Renal cortex interstitium (tissue), 11 donors: ENCODE results near the gene ZNF44. TPM values are rescaled to one million over a fixed set of nuclear protein-coding genes. Genes with fewer than 3 reads are reported as not detected.
A peak's percentile ranks its signal among the peaks of the same experiment; 100 is the strongest.

Source experiments
- DNase-seq, 11 donors: peaks; one replicate each; pipeline ENCODE4 v3.0.0-alpha.2; 2013; ENCODE audit warnings: low read depth in 9 of 11, low spot score in 4 of 11; ENCODE audit errors: extremely low read depth in 1 of 11
- polyA plus RNA-seq, 3 donors: library from polyadenylated mRNA; unstranded; fragments of 120-200 nt; gene quantifications; one replicate each; pipeline ENCODE4 v1.2.1, GENCODE V29; 2013; ENCODE audit not compliant: insufficient read length in 3 of 3

ZNF44 gene
- polyA plus RNA-seq, 3 donors: 44.3 to 56.0 (median 52.8) TPM

DNA sequence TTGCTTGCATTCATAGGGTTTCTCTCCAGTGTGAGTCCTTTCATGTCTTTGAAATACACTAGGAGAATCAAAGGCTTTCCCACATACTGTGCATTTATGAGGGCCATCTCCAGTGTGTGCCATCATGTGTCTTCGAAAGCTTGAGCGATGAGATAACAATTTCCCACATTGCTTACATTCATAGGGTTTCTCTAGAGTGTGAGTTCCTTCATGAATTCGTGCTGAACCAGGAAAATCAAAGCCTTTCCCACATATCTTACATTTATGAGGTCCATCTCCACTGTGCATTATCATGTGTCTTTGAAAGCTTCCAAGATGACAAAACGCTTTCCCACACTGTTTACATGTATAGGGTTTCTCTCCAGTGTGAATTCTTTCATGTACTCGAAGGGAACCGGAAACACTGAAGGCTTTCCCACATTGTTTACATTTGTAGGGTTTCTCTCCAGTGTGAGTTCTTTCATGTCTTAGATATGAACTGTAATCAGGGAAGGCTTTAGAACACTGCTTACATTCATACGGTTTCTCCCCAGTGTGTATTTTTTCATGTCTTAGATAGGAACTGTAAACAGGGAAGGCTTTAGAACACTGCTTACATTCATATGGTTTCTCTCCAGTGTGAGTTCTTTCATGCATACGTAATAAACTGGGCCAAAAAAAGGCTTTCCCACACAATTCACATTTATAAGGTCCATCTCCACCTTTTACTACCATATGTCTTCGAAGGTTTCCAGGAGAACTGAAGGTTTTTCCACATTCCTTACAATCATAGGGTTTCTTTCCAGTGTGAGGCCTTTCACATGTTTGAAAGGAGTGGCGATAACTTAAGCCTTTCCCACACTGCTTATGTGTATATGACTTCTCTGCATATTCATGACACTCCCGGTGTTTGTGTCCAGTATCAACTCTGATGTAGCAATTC, 21.4 kb downstream of the ZNF44 start:
- no peak for DNase-seq

DNA sequence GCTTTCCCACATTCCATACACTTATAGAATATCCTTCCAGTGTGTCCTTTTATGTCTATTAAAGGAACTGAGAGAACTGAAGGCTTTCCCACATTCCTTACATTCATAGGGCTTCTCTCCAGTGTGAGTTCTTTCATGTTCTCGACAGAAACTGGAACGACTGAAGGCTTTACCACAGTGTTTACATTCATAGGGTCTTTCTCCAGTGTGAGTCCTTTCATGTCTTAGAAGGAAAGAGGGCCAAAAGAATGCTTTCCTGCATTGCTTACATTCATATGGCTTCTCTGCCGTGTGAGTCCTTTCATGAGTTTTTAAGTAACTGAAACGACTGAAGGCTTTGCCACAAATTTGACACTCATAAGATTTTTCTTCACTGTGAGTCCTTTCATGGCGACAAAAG, 22.3 kb downstream of the ZNF44 start:
- no peak for DNase-seq

DNA sequence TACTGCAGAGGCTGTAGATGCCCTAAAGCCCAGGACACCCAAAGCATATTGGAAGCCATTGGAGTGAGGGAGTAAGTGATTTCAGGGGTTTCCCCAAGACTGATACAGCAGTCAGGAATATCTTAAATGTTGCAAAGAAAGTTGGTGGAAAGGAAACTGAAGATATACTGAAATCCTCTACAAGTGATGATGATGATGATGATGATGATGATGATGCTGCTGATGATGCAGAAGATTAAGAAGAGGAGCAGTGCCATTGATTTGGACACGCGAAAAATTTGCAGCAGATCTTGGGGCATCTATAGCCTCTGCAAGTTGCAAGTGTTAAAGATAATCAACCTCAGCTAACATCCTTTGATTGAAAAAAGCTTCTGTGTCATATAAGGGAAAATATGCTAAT, 23.8 kb downstream of the ZNF44 start:
- DNase-seq: no peak

DNA sequence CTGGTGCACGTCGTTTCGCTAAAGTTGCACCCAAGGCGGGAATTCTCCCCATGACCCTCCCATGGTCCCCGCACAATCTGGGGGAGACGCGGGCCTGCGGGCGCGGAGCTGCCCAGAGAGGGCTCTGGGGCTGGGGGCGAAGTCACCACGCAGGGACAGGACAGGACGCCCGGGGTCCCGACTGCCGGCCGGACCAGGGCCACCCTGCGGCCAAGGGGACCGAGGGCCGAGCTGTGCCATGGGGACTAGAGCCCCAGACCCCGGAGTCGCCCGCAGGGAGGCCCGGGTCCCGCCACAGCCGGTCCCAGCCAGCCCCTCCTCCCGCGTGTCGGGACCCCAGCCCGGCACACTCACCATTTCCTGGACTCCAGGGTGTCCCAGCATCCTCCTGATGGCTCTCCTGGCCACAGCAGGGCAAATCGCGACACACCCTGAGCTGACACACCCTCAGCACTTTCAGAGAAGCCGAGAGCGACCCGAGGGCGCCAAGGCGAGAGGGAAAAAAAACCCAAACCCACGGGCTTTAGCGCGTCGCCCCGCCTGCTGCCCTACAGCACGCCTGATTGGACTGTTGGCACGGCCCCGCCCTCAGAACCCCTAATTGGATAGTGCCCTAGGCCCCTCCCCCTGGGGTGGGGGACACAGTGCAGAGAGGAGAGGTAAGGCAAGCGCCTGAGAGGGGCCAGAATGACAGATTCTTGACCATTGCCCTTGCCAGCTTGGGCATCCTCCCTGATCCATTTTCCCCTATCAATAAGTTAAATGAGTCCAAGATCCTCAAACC, 28.6 kb downstream of the ZNF44 start:
- no peak for DNase-seq

DNA sequence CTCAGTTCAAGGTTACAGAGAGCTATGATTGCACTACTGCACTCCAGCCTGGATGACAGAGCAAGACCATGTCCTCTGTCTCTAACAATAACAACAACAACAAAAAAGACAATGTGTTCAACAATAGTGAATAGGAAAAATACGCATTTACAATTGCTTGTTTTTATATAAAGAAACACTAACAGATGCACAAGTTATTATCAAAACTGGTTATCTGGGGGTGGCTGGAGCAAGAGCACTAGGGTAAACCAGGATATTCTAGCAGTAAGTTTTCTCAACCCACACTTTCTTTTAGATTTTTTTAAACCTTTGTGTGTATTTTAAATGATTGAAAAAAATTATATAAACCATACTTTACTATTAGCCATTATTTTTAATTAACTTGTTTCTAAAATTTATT, 33.1 kb downstream of the ZNF44 start:
- no peak for DNase-seq

DNA sequence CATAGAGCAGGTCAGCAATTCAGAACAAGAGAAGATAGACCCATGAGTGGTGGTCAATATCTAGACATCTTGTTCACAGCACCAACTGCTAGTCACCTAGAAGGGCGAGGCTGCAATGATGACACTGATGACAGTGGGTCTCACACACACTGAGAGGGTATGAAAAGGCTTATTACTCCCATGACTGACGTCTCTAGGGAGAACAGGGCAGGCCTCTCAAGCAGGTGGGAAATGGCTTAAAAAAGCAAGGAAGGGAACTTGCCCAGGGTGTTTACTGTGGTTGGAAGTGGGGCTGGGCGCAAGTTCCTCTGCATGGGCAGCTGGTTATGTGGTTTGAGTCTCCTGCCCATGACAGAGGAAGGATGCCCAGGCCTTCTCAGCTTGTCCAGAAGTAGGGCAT, 33.8 kb downstream of the ZNF44 start:
- DNase-seq: no peak

DNA sequence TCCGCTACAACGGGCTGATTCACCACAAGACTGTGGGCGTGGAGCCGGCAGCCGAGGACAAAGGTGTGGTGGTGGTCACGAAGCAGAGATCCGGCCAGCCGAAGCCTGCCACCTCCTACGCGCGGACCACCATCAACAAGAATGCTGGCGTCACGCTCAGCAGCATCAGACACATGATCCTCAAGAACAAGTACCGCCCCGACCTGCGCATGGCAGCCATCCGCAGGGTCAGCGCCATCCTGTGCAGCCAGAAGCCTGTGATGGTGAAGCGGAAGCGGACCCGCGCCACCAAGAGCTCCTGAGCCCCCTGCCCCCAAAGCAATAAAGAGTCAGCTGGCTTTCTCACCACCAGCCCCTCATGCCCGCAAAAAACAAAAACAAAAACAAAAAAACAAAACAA, 34.4 kb downstream of the ZNF44 start:
- no peak for DNase-seq

DNA sequence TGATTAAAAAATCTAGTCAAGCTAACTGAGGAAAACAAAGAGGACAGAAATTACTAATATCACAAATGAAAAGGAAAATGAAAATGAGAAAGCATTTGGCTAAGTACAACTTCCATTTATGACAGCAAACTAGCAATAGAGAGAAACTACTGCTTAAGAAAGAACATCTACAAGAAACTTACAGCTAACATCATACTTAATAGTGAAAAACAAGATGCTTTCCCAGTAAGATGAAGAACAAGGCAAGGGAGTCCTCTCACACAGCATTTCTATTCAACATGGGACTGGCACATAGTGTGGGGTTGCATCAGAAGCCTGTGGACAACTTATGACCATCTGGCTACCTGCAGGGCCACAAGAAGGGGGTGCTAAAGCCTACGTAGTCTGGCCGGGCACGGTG, 39.3 kb downstream of the ZNF44 start:
- DNase-seq: no peak

DNA sequence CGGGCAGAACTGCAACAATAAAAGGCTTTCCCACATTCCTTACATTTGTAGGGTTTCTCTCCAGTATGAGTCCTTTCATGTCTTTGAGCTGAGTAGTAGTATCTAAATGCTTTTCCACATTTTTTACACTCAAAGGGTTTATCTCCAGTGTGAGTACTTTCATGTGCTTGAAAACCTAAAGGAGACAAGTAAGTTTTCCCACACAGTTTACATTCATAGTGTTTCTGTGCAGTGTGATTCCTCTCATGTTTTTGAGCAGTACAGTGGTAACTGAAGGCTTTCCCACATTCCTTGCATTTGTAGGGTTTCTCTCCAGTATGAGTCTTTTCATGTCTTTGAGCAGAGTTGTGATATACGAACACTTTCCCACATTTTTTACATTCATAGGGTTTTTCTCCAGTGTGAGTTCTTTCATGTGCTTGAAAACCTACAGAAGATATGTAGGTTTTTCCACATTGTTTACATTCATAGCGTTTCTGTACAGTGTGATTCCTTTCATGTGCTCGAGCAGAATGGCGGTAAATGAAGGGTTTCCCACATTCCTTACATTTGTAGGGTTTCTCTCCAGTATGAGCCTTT, 47.0 kb downstream of the ZNF44 start:
- no peak for DNase-seq

DNA sequence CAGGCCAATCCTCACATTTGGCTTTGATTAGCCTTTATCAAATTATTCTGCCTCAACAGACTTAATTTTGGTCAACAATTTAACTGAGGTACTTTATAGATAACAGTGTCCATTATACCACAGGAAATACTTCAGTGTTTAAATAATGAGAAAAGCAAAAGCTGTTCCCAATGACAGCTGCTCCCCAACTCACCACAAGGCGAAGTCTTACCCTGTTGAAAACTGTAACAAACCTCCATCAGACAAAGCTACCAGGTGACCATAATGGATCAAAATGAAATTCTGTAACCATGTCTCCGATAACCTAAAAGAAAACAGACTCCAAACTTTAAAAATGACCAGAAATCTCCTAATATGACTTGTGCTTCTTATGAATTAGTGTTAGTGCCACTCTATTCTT, 50.3 kb downstream of the ZNF44 start:
- no peak for DNase-seq

DNA sequence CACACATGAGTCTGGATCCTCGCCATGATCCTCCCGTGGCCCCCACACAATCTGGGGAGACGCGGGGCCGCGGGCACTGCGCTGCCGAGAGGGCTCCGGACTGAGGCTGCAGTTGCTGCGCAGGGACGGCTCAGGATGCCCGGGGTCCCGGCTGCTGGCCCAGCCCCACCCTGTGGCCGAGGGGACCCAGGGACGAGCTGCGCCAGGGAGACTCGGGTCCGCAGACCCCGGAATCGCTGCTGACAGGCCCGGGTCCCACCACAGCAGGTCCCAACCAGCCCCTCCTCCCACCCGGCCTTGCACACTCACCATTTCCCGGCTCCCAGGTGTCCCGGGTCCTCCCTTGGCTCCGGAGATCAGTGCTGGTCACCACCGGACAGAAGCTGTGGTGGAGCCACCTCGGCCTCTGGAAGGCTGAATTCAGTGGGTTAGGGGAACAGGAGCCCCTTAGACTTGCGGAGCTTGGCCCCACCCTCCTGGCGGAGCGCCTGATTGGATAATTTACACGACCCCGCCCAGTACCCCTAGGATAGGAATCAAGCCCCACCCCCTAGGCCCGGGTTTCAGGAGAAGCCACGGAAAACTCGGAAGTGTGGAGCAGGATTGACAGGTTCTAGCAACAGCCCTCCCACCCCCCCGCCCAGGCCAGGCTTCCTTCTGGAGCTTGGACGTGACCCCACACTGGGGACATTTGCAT, 57.4 kb downstream of the ZNF44 start:
- DNase-seq: peak in 4 of 11 donors; percentile 6 to 32 (median 22)

DNA sequence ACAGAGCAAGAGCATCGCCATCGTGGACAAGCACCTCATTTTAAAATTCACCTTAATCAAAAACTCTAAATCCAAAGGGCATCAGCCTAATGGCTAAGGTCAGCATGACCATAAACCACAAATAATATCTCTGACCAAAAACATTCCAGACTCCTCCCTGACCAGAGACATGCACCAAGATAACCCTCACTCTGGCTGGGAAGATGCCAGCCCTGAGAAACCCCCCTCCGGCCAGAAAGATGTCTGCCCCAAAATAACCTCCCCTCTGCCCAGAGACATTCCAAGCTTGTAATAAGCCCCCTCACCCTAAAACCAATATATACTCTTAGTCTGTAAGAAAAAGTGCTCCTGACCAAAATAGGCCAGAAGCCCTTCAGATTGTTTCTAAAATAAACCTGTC, 61.7 kb downstream of the ZNF44 start:
- DNase-seq: no peak

DNA sequence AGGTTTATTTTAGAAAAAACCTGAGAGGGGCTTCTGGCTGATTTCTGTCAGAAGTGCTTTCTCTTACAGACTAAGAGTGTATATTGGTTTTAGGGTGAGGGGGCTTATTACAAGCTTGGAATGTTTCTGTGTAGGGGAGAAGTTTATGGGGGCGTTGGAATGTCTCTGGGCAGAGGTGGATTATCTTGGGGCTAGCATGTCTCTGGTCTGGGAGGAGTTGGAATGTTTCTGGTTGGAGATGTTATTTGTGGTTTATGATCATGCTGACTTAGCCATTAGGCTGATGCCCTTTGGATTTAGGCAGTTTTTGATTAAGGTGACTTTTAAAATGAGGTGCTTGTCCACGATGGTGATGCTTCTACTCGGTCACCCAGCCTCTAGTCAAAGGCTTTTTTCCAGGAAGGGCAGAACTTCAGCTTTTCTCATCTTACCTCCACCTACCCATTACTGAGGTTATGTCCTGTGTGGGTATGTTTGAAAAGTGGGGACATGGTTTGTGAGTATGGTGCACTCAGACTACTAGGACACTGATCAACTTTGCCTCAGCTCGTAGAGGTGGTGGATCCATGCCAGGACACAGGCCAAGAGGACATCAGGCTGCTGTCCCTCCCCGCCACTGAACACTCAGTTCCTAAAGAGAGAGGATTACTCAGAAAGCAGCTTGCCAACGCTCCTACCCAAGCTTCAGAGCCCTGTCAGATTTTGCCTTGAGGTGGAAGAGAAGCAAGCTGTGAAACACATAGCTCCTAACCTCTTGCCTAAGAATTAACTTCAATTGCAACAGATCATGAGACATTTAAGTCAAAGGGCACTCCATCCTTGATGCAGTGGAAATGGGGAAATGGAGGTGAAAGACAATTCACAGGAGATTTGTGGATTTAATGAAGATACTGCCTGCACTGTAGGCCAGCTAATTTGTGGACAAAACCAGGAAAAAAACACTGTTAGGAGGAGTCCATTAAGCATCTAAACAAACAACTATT, 63.6 kb downstream of the ZNF44 start:
- DNase-seq: no peak

DNA sequence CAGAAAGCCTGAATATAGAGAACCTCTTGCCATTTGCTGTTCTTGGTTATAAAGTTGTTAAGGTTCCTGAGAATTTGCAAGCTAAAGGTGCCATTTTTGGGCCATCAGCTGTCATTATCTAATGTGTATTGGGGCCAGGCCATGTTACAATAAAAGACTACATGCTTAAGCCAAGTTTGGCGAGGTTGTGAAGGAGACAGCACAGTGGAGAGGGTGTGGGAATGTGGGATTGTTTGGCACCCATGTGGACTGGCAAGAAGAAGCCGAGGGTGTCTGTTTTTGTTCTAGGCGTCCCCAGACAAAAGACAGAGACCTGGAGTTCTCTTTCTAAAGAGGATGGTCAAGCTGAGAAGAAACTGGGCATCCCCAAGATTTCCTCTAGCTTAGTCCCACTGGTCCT, 64.7 kb downstream of the ZNF44 start:
- DNase-seq: no peak

DNA sequence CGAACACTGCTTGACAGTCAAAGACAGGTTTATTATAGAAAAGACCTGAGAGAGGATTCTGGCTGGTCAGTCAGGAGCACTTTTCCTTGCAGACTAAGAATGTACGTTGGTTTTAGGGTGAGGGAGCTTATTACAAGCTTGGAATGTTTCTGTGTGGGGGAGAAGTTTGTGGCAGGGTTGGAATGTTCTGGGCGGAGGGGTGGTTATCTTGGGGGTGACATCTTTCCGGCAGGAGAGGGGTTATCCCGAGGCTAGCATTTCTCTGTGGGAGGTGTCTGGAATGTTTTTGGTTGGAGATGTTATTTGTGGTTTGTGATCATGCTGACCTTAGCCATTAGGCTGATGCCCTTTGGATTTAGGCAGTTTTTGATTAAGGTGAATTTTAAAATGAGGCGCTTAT, 70.0 kb downstream of the ZNF44 start:
- no peak for DNase-seq

DNA sequence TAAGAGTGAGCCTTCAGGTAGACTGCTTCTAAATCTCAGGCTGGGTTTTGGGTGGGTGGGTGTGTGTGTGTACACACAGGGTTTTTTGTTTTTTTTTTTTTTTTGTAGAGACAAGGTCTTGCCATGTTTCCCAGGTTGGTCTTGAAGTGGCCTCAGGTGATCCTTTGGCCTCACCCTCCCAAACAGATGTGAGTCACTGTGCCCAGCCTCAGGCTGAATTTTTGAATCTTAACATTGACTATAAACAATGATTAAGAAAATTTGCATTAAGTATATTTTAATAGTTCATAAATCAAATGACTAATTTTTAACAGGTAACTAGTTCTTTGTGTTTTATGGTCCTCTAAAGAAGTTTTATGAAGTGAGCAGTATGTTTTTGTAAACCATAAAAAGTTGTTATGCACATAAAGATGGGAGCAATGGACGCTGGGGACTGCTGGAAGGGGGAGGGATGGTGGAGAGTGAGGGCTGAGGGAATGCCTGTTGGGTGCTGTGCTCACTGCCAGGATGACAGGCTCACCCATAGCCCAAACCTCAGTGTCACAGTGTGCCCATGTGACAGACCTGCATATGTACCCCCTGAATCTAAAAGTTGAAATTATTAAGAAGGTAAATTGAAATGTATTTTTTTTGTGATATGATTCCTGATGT, 71.6 kb downstream of the ZNF44 start:
- no peak for DNase-seq
